HG02981 (cell line): ENCODE measurements around the gene CDV3.
A peak's percentile ranks its signal among the peaks of the same experiment; 100 is the strongest.

Experiments
- ATAC-seq: cut with Tn5 transposase; IDR thresholded peaks from one replicate; pipeline ENCODE4 v1.9.1; 2021; ENCODE audit warnings: mild to moderate bottlenecking, moderate library complexity; ENCODE audit not compliant: unreplicated experiment

CDV3 gene

DNA sequence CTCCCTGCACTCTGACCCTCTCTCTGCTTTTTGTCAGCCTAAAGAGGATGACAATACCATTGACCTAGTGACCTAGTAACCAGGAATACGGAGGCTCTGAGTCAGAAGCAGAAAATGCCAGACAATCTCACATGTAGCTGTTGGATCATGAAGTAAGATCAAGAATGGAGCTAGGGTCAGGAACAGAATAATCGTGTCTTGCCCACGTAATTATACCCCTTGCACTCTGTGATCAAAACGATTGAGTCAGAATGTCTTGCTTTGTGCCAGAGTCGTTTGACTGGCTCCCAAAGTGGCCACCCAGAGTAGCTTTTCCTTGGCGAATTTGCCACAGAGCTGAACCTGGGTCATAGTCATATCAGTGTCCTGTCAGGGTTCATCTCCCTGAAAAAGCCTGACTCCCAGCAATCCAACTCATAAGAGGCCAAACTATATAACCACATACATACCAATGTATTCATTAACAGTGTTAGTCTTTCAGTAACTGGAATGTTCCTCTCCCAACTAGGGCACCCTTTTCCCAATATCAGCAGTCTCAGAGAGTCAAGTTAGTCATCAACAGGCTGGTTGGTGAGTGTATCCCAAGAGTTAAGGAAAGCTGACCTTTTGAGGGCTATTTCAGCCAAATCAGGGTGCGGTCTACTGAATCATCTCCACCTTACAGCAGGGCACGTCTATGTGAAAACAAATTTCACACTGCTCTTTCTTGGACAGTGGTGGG is 5.0 kb upstream of the CDV3 start:
- ATAC-seq = no peak

DNA sequence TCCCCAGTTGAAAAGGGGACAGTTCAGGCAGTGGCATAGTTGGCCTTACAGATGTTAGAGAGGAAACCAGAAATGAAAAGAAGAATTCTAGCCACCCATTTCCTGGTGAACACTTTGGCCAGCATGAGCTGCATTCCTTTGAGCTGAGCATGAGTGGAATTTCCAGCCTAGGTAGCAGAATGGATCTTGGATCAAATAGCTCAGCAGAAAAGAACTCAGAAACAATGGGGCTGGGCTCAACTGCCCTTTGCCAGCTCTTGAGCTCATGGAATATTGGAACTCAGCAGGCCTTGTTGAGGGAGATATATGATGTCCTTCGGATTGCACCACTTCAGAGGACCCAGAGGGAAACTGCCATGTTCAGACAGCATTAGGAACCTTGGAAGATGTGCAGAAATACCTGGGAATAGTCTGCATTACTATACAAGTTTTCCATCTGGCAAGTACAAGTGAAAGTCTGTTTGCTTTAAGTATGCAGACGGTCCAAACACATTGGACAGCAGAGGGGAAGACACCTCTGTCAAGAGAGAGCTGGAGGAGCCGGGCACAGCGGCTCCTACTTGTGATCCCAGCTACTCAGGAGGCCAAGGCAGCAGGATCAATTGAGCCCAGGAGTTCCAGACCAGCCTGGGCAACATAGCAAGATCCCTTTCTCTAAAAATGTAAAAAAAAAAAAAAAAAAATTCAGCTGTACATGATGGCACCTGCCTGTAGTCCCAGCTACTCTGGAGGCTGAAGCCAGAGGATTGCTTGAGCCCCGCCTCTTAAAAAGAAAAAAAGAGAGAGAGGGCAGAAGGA is 3.1 kb upstream of the CDV3 start:
- ATAC-seq = no peak

DNA sequence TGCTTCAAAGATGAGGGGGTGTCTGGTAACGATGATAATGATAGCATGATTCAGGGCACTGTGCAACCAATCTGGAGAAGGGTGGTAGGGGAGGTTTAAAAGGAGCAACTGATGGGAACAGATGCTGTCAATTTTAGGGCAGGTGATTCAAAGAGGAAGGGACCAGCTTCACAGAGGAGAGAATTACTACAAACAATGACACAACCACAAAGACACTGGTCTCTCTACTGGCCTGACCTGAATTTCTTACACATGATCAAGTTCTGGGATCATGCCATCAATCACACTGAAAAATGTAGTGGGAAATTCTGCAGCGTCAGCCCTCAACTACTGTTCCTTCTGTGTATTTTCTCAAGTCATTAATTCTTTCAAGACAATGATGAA is 2.6 kb upstream of the CDV3 start:
- no peak for ATAC-seq

DNA sequence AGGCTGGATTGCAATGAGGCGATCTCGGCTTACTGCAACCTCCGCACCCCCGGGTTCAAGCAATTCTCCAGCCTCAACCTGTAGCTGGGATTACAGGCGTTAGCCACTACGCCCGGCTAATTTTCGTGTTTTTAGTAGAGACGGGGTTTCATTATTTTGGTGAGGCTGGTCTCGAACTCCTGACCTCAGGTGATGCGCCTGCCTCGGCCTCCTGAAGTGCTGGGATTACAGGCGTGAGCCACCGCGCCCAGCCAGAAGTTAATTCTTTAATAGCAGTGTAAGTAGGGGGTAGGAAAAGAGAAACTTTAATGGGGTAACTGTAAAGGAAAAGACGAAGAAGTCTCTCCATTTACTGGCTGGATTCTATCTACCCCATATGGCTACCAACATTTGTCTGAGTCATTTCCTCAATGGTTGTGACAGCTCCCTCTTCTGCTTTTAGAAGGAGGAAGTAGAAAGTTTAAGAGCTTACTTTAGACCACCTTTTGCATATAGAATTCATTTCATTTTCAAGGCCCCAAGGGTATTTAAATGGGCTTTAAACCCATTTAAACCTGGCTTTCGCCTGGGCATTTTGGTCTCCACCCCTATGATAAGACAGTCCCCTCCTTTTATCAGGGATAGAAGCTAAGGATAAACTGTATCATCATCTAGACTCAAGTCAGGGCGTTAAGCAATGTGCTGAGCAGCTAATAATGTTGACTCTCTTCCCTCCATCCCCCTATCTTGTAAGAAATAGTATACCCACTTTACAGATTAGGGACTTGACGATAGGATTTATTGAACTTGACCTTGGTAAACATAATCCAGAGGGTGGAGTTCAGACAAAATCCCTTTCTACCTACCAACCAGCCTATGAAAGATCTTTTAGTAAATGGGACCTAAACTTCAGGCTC is 1.1 kb upstream of the CDV3 start:
- peak; percentile 23 for ATAC-seq

DNA sequence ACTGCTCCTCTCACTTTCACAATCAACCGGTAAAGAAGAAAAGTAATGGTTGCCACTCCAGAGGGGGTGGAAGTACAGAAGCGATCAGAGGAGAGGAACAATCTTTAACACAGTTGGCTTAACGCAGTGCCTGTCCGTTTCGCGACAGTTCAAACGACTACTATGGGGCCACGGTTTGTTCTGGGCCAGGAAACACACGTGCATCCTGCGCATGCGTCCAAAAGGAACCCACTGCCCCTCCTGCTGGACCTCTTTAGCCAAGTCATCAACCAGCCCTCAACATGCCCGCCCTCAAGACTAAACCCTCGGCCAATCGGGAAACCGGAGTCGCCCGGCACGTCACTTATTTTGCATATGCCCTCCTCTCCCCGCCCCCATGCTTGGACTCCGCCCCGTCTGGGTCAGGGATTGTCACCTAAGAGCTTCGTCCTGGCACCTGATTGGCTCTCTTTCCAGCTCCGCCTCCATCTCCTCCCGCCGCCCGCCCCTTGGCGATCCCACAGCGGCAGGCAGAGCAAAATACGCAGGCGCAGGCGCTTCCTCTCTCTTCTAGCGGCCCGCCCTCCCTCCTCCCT is 345 bp upstream of the CDV3 start:
- peak; percentile 73 for ATAC-seq

DNA sequence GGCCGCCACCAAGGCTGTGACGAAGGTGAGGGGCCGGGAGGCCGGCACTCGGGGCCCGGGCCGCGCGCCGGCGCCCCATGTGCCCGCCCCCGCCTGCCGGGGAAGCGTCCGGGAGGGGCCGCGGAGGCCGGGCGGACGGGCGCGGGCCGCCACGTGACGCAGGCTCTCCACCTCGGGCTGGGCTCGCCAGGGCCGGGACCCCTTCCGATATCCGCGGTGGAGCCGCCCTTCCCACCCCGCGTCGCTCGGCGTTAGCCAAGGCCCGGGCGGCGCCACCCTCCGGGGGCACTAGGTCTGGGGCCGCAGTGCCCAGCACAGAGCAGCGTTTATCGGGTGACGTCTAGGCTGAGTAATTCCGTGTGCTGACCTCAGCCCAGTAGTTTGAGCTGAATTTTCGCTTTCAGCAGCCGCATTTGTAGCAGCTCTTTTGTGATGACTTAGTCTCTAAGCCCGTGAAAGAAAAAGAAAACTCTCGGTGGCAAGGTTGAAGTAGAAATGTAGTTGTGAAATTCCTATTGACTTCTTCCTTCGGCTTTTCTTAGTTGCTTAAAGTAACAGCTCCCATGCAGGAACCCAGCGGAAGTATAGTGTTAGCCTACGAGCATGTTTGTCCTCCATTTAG is 885 bp downstream of the CDV3 start:
- ATAC-seq = peak; percentile 30

DNA sequence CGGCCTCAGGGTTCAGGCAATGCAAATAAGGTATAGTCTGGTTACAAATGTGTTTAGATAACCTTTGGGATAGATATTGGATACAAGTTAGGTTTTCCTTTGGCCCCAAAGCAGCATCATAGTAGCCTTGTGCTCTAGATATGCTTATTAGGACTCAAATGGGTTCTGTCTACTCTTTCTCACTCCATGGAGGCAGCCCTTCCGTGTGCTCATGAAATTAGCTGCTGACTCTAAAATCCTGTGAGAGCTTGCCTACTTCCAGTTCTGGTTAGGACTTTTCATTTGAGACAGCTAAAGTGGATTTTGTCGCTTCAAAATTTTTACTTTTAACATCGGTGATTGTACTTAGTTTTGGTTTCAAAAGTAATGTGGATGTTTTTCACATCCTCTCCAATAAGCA is 1.6 kb downstream of the CDV3 start:
- no peak for ATAC-seq

DNA sequence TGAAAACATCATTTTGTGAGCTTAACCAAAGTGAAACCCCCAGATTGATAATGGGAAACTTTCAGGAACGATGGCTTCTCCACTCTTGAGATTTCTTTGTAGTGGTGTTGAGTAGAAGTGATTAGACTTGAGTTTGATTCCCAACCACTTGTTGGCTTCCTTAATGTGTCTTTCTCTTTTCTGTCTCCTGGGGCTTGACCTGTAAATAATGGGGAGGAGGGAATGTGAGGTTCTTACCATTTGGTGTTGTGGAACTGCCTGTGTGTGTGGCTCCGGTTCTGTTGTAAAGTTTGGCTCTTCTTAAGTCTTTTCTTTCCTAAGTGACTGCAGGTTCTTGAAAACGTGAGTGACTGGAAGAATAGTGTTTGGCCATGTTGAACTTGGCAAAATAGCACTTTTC is 2.7 kb downstream of the CDV3 start:
- ATAC-seq = no peak

DNA sequence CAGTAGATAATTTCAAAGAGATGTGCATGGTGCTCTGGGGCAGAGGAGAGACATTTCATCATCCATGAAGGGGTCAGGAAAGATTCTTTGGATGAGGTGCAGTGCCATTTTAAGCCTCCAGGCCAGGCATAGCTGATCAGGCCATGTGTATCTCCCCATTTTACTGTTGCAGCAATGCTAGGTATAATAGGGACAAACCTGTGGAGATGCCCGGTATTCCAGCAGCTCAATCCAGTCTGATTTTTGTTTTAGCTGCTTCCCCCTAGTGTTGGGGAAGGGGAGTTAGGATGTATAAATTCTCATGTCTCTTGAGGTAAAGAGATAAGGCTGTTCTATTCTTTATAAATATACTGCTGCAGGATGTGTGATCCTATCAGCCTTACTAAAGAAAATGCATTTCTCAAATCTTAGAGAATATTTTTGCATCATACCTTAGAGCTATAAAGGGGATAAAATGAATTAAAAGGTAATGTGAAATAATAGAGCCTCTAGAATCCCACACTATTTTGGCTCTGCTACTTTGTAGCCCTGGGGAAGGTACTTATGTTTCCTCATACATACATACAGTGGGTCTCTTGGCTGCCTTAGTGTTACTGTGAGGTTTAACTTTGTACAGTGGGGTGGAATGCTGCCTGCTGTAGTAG is 5.2 kb downstream of the CDV3 start:
- no peak for ATAC-seq

DNA sequence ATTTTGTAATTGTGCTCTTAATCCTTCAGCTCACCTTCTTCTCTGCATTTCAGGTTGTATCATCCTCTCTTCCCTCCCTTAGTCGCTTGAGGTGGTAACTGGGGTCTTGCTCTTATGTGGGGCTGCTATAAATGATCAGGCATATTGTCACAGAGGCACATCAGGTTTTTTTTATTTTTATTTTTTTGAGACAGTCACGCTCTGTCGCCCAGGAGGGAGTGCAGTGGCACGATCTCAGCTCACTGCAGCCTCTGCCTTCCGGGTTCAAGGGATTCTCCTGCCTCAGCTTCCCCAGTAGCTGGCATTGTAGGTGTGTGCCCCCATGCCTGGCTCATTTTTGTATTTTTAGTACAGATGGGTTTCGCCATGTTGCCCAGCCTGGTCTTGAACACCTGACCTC is 9.9 kb downstream of the CDV3 start:
- no peak for ATAC-seq

DNA sequence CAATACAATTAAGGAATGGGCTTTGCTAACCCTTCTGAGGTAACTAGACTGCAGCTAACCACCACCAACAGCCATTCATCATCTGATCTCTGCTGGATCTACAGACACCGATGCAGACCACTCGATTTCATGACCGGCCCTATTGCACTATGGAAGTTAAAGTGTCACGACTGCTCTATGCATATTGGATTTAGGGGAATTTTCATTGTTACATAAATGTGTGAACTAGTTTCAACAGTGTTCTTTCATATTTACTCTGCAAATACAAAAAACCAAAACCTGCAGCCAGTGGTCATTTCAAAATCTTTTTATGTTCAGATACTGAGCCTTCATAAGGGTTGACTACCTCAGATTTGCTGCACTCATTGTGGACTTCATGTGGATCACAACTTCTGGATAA is 14.5 kb downstream of the CDV3 start:
- ATAC-seq = no peak

DNA sequence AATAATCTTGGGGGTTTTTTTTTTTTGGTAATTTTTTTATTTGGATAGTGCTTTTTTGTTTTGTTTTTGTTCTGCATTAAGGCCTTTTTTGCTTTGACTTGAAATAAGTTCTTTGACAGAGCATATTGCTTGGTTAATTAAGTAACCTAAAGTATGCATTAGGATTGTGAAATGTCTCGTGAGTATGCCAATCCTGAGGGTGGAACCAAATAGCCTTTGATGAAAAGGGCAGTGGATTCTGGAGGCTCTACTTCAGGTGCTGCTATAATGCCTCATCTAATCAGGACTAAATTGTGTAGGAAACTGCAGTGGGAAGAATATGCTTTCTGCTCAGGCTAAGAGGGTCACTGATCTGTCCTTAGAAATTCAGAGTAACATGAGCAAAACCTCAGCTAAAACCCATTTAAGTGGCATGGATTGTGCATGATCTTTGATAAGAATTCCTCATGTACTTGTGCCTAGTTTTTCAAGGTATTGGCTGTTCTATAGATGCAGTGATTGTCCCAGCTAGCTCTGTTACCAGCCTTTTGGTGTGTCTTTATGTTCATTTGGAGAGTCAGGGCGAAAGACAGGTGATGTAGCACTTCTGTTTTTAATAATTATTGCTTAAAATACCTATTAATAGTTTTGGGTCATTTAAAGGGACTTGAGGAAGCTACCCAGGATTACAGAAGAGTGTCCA is 15.4 kb downstream of the CDV3 start:
- no peak for ATAC-seq

DNA sequence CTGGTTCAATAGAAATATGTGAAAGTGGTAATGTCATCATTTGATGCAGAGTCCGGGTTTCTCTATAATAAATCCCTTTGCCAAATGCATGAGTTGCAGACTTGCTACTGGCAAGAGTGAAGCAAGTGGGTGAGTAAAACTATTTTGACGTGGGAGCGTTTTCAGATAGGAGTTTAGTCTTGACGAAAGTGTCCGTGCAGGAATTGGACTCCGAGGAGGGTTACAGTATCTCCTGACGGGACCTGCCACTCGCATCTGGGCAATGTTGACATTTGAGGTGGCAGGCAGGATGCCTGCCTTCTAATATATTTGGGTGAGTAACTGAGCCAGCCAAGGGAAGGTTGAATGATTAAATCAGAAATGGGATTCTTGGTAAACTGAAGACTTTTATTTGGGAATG is 16.0 kb downstream of the CDV3 start:
- no peak for ATAC-seq

DNA sequence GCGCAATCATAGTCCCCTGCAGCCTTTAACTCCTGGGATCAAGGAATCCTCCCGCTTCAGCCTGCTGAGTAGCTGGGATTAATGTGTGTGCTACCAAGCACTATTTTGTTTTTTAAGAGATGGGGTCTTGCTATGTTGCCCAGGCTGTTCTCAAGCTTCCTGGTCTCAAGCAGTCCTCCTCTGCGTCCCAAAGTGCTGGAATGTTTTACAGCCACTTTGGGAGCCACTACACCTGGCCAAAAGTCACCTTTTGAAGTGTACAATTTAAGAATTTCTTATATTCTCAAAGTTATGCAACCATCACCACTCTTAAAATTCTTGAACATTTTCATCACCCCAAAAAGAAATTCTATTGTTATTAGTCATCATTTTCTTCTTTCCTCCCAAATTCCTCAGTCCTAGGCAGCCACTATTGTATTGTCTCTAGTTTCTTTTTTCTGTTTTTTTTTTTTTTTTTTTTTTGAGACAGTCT is 17.8 kb downstream of the CDV3 start:
- no peak for ATAC-seq

DNA sequence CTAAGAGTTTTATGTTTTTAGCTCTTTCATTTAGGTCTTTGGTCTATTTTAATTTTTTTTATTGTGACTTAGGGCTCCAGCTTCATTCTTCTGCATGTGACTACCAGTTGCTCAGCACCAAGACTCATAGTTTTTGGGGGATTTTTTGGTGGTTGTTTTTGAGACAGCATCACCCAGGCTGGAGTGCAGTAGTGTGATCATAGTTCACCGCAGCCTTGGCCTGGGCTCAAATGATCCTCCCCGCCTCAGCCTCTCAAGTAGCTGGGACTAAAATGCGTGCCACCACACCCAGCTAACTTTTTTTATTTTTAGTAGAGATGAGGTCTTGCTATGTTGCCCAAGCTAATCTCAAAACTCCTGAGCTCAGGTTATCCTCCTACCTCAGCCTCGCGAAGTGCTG is 19.4 kb downstream of the CDV3 start:
- ATAC-seq = no peak

DNA sequence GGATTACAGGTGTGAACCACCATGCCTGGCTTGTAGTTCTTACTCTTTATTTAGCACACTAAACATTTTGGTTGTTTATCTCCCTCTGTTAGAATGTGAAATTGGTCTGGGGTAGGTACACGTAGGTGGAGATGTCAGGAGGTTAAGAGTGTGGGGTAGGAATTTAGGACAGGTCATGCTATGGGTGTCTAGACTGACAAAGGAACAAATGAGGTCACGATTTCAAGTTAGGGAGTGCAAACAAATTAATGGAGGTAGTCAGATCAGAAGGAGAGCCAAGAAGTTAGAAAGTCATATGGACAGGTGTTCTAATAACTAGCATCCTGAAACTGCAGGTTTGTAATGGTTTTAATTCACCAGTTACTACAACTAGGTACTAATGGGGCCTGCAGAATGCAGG is 19.8 kb downstream of the CDV3 start:
- ATAC-seq = no peak

DNA sequence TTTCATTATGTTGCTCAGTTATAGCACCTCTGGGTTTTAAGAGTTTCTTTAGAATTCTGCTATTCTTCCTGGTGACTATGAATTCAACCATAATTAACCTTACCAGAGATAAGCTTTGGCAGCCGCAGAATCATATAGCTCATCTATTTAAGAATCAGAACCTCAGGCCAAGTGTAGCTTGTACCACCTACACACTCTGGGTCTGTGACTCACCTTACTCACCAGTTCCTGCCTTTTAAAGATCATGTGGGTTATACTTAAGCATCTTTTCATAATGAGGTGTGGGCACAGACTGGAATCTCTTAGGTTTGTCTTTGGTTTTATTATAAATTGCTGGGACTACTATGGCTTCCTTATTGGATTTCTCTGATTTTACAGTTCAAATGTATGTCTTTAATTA is 21.9 kb downstream of the CDV3 start:
- no peak for ATAC-seq

DNA sequence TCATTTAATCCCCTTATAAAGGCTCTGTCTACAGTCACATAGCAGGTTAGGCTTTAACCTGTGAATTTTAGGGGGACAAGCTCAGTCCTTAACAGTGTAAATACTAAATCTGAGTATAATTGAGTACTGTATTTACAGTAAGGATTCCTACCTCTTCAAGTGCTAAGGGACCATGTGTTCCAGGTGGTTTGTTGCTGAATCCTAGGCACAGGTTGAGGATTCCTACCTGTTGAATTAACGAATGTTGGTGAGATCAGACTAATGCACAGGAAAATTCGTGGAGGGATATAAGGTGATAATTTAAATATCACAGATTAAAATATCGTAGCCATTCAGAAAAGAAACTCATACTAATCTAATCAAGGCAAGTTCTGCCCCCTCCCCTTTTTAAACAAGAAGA is 24.9 kb downstream of the CDV3 start:
- no peak for ATAC-seq

DNA sequence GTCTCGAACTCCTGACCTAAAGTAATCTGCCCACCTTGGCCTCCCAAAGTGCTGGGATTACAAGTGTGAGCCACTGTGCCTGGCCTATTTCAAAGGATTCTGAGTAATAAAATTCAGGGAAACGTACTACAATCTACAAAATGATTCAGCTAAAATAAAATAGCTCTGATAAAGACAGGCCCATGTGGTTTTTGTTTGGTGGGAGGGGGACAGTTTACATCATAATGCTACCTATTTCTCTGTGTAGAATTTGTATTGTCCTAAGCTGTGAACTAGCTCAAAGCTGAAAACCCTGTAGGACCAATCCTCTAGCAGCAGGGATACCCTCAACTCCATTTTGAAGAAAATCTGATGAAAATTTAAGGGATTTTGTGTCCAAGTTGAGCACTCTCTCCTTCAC is 25.8 kb downstream of the CDV3 start:
- no peak for ATAC-seq
